Stimulated activated CD4-positive, alpha-beta T cell treated with anti-CD3 and anti-CD28 coated beads, Interleukin-4, amount 100 ng/mL, for 4 hours (primary cell): Measurements from ENCODE around the gene DLGAP4.
A peak's percentile ranks its signal among the peaks of the same experiment; 100 is the strongest.

ENCODE experiments used
- DNase-seq, 2 experiments: peaks; one replicate each; pipeline ENCODE4 v3.0.0-alpha.2; 2020

DLGAP4 gene

GRCh38 chr20:36384022-36384619, 78.0 kb downstream of the DLGAP4 start:
- no peak for DNase-seq

GRCh38 chr20:36385503-36385902, 79.4 kb downstream of the DLGAP4 start:
- no peak for DNase-seq

GRCh38 chr20:36386236-36386635, 80.1 kb downstream of the DLGAP4 start:
- DNase-seq = no peak

GRCh38 chr20:36390269-36390668, 84.1 kb downstream of the DLGAP4 start:
- DNase-seq = no peak

- DNase-seq = no peak
Observed at GRCh38 chr20:36390719-36391415, 84.7 kb downstream of the DLGAP4 start.

- DNase-seq = no peak
Observed at GRCh38 chr20:36391456-36391855, 85.3 kb downstream of the DLGAP4 start.

- no peak for DNase-seq
Observed at GRCh38 chr20:36391955-36392354, 85.8 kb downstream of the DLGAP4 start.

GRCh38 chr20:36392989-36393388, 86.8 kb downstream of the DLGAP4 start:
- DNase-seq = no peak

GRCh38 chr20:36394340-36394965, 88.3 kb downstream of the DLGAP4 start:
- DNase-seq = no peak

- DNase-seq = no peak
Observed at GRCh38 chr20:36396340-36396739, 90.2 kb downstream of the DLGAP4 start.

GRCh38 chr20:36396847-36397630, 90.9 kb downstream of the DLGAP4 start:
- DNase-seq = no peak

- DNase-seq = no peak
Observed at GRCh38 chr20:36398515-36398914, 92.4 kb downstream of the DLGAP4 start.

GRCh38 chr20:36399147-36399968, 93.2 kb downstream of the DLGAP4 start:
- peak in 1 of 2 experiments; percentile 5 for DNase-seq

- no peak for DNase-seq
Observed at GRCh38 chr20:36399969-36400545, 93.9 kb downstream of the DLGAP4 start.

- no peak for DNase-seq
Observed at GRCh38 chr20:36400909-36401735, 95.0 kb downstream of the DLGAP4 start.

- DNase-seq = no peak
Observed at GRCh38 chr20:36402708-36403107, 96.6 kb downstream of the DLGAP4 start.

GRCh38 chr20:36404435-36404978, 98.4 kb downstream of the DLGAP4 start:
- no peak for DNase-seq

GRCh38 chr20:36405255-36405654, 99.1 kb downstream of the DLGAP4 start:
- no peak for DNase-seq

GRCh38 chr20:36407199-36407733, 101.1 kb downstream of the DLGAP4 start:
- no peak for DNase-seq

- no peak for DNase-seq
Observed at GRCh38 chr20:36408219-36408618, 102.1 kb downstream of the DLGAP4 start.
